Prostate gland (tissue), 1 donor: ENCODE results near the gene CLBA1.

Source experiments
- POLR2A ChIP-seq: fragments of 450-650 bp; IDR thresholded peaks from one replicate; pipeline ENCODE4 v1.6.1; 2016; ENCODE audit warnings: antibody characterized with exemption, mild to moderate bottlenecking
- POLR2AphosphoS5 ChIP-seq: sonication (generic); formaldehyde crosslinking; IDR thresholded peaks from one replicate; pipeline ENCODE4 v1.6.1; 2017; ENCODE audit warnings: antibody characterized with exemption

DNA sequence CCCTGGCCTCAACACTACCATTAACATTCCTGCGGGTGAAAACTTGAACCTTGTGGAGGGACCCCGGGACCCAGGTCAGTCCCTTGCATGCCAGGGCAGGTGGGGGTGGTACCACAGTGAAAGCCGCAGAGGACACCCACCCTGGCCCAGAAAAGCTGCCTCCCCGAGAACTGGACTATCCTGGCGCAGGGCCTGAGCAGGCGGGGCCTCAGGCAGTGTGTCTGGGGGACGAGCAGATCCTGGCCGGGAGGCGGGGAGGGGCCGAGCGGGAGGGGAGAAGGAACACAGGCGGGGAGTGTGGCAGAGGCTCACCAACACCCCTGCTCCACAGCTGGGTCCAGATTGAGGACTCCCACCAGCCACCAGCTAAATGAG lies 17.4 kb upstream of the CLBA1 start:
- TF ChIP-seq POLR2A (no peak), POLR2AphosphoS5 (no peak)
